ENCODE results near the gene MYOF. TPM values are rescaled to one million over a fixed set of nuclear protein-coding genes. Genes with fewer than 3 reads are reported as not detected.
"Not testable (repeated sequence)": the region's sequence is repeated elsewhere in the genome, so short reads cannot be mapped to it uniquely, and the experiment has no call there.

Gene MYOF
- total and polyA plus RNA-seq, 7 donors = 0.70 to 9.4 (median 4.2) TPM

GRCh38 chr10:93363891-93364648 lies 118.1 kb downstream of the MYOF start:
- Histone ChIP-seq H3K27me3 (ENCODE audit: insufficient read depth in 3 of 3, low read length in 2 of 3) (no peaks in the 10 kb centered on the region), H3K27ac (no peak overlapping the region), H3K9me3 (no peaks in the 10 kb centered on the region), H3K4me1 (no peaks in the 10 kb centered on the region), H3K4me3 (no peak overlapping the region), H3K36me3 (ENCODE audit: insufficient read depth in 1 of 2, low read depth in 1 of 2) (peaks cover 0 to 3% of the 10 kb centered on the region in 2 donors)
- WGBS, 3 donors = 53 to 62% (median 59%) methylated on average over 22 of the region's 22 CpGs
- ATAC-seq (no peak), DNase-seq (peak; percentile 46 to 69)
- no peak for TF ChIP-seq CTCF (IDR thresholded peaks at IDR 0.05)
- intact Hi-C loops (cut with DNase I) = no loop called here

- not testable (repeated sequence) for ATAC-seq; H3K9me3 ChIP-seq; DNase-seq; H3K27me3 ChIP-seq (ENCODE audit: insufficient read depth in 3 of 3, low read length in 2 of 3); H3K4me1 ChIP-seq; H3K4me3 ChIP-seq; H3K27ac ChIP-seq
- 96 to 97% (median 97%) methylated on average over 4 of the region's 4 CpGs for whole genome bisulfite sequencing, 3 donors
- H3K36me3 ChIP-seq (ENCODE audit: insufficient read depth in 1 of 2, low read depth in 1 of 2) = peaks cover 3 to 13% of the 10 kb centered on the region in 2 donors
- intact Hi-C loops (cut with DNase I) = loop anchor here in 1 of 2 donors (5.0 kb wide), 1 partner anchor 704 kb away; no protein-coding TSS in a partner anchor
Measured at GRCh38 chr10:93358398-93358797, 123.7 kb downstream of the MYOF start.

- intact Hi-C loops (cut with DNase I) = loop anchor here in 1 of 2 donors (5.0 kb wide), 1 partner anchor 705 kb away; no protein-coding TSS in a partner anchor
- no peaks in the 10 kb centered on the region for H3K4me1 ChIP-seq
- H3K9me3 ChIP-seq = no peaks in the 10 kb centered on the region
- DNase-seq = no peak
- ATAC-seq = no peak
- H3K4me3 ChIP-seq = no peak overlapping the region
- H3K27me3 ChIP-seq (ENCODE audit: insufficient read depth in 3 of 3, low read length in 2 of 3) = no peaks in the 10 kb centered on the region
- H3K36me3 ChIP-seq (ENCODE audit: insufficient read depth in 1 of 2, low read depth in 1 of 2) = peaks cover 3 to 13% of the 10 kb centered on the region in 2 donors
- WGBS, 3 donors = 14 to 16% (median 15%) methylated on average over 5 of the region's 5 CpGs
- peak; percentile 42 for TF ChIP-seq CTCF (IDR thresholded peaks at IDR 0.05)
- H3K27ac ChIP-seq = no peak overlapping the region
Measured at GRCh38 chr10:93357680-93358079, 124.5 kb downstream of the MYOF start.

GRCh38 chr10:93356516-93356915 lies 125.6 kb downstream of the MYOF start:
- Histone ChIP-seq H3K27ac (no peak overlapping the region), H3K9me3 (no peaks in the 10 kb centered on the region), H3K27me3 (ENCODE audit: insufficient read depth in 3 of 3, low read length in 2 of 3) (no peaks in the 10 kb centered on the region), H3K36me3 (ENCODE audit: insufficient read depth in 1 of 2, low read depth in 1 of 2) (peaks cover 3 to 13% of the 10 kb centered on the region in 2 donors), H3K4me3 (no peak overlapping the region), H3K4me1 (no peaks in the 10 kb centered on the region)
- 92 to 98% (median 94%) methylated on average over 6 of the region's 6 CpGs for WGBS, 3 donors
- TF ChIP-seq CTCF (IDR thresholded peaks at IDR 0.05) = no peak
- intact Hi-C loops (cut with DNase I) = loop anchor here in 1 of 2 donors (5.0 kb wide), 1 partner anchor 706 kb away; no protein-coding TSS in a partner anchor
- no peak for DNase-seq
- no peak for ATAC-seq

GRCh38 chr10:93352638-93353383 lies 129.3 kb downstream of the MYOF start:
- WGBS, 3 donors = 47 to 55% (median 54%) methylated on average over 6 of the region's 6 CpGs
- Histone ChIP-seq H3K27ac (no peak overlapping the region), H3K36me3 (ENCODE audit: insufficient read depth in 1 of 2, low read depth in 1 of 2) (peaks cover 0 to 33% of the 10 kb centered on the region in 2 donors), H3K27me3 (ENCODE audit: insufficient read depth in 3 of 3, low read length in 2 of 3) (no peaks in the 10 kb centered on the region), H3K9me3 (no peaks in the 10 kb centered on the region), H3K4me1 (no peaks in the 10 kb centered on the region), H3K4me3 (no peak overlapping the region)
- intact Hi-C loops (cut with DNase I) = loop anchor here in 1 of 2 donors (2.0 to 5.0 kb wide), 3 partner anchors 236 to 466 kb away; no protein-coding TSS in a partner anchor
- TF ChIP-seq CTCF (IDR thresholded peaks at IDR 0.05) = peak; percentile 78
- no peak for ATAC-seq
- DNase-seq = no peak

Measured in psoas muscle (tissue), 8 donors.